Epithelial cell of proximal tubule (primary cell): ENCODE measurements around the gene ACACB. TPM values are rescaled to one million over a fixed set of nuclear protein-coding genes. Genes with fewer than 3 reads are reported as not detected.

Experiments used
- DNase-seq: peaks from one replicate; pipeline ENCODE4 v3.0.0-alpha.2; 2011; ENCODE audit warnings: low read depth
- H3K4me3 ChIP-seq: 2 replicates; pipeline ENCODE4 v1.5.1; 2011; ENCODE audit warnings: low read depth, mild to moderate bottlenecking, low read length
- CTCF ChIP-seq: conservative IDR thresholded peaks from 2 replicates; pipeline ENCODE4 v1.5.1; 2012; ENCODE audit warnings: low read depth, mild to moderate bottlenecking, low read length
- total RNA-seq: library from RNA; depleted of rRNA; stranded (reverse); fragments of >200 nt; gene quantifications from 2 replicates; pipeline ENCODE4 v1.2.3, GENCODE V29; 2015

The ACACB gene
- total RNA-seq, 1 donor from 2014 or later: 26.5 TPM

- peak; percentile 83 for TF ChIP-seq CTCF
- no peak overlapping the region for H3K4me3 ChIP-seq
- no peak for DNase-seq
Measured at GRCh38 chr12:109264095-109264942, 147.9 kb downstream of the ACACB start.

- no peak for TF ChIP-seq CTCF
- no peak for DNase-seq
- no peak overlapping the region for H3K4me3 ChIP-seq
Measured at GRCh38 chr12:109264943-109265650, 148.7 kb downstream of the ACACB start.

GRCh38 chr12:109266106-109266879, 149.9 kb downstream of the ACACB start:
- TF ChIP-seq CTCF: no peak
- H3K4me3 ChIP-seq: no peak overlapping the region
- no peak for DNase-seq

- TF ChIP-seq CTCF: no peak
- no peak overlapping the region for H3K4me3 ChIP-seq
- no peak for DNase-seq
Measured at GRCh38 chr12:109267361-109267760, 151.0 kb downstream of the ACACB start.

GRCh38 chr12:109268896-109269295, 152.5 kb downstream of the ACACB start:
- no peak for DNase-seq
- no peak overlapping the region for H3K4me3 ChIP-seq
- TF ChIP-seq CTCF: no peak

- no peak overlapping the region for H3K4me3 ChIP-seq
- no peak for TF ChIP-seq CTCF
- DNase-seq: no peak
Measured at GRCh38 chr12:109269428-109269827, 153.0 kb downstream of the ACACB start.
